Adipocyte (in vitro differentiated cells): Measurements from ENCODE around the gene COL25A1.
"Not testable (repeated sequence)": the region's sequence is repeated elsewhere in the genome, so short reads cannot be mapped to it uniquely, and the experiment has no call there.

Experiments used
- DNase-seq: peaks from one replicate; pipeline ENCODE4 v3.0.0-alpha.2; 2015; ENCODE audit warnings: low read depth
- H3K27me3 ChIP-seq: replicated peaks from 2 replicates; pipeline ENCODE4 v1.7.0; 2013; ENCODE audit warnings: mild to moderate bottlenecking, low read length, moderate library complexity; ENCODE audit not compliant: control insufficient read depth, insufficient read depth
- H3K36me3 ChIP-seq: 2 replicates; pipeline ENCODE4 v1.7.0; 2013; ENCODE audit warnings: low read length, mild to moderate bottlenecking, moderate library complexity; ENCODE audit not compliant: control insufficient read depth, insufficient read depth, severe bottlenecking
- H3K4me1 ChIP-seq: 2 replicates; pipeline ENCODE4 v1.7.0; 2013; ENCODE audit warnings: mild to moderate bottlenecking, low read length, moderate library complexity; ENCODE audit not compliant: control insufficient read depth, insufficient read depth
- H3K4me3 ChIP-seq: 2 replicates; pipeline ENCODE4 v1.7.0; 2013; ENCODE audit warnings: mild to moderate bottlenecking, low read length, moderate library complexity
- H3K9ac ChIP-seq: 2 replicates; pipeline ENCODE4 v1.7.0; 2013; ENCODE audit warnings: mild to moderate bottlenecking, low read length, moderate library complexity
- H3K9me3 ChIP-seq: 2 replicates; pipeline ENCODE4 v1.7.0; 2013; ENCODE audit warnings: mild to moderate bottlenecking, low read length, moderate library complexity; ENCODE audit not compliant: control insufficient read depth

Gene COL25A1

DNA sequence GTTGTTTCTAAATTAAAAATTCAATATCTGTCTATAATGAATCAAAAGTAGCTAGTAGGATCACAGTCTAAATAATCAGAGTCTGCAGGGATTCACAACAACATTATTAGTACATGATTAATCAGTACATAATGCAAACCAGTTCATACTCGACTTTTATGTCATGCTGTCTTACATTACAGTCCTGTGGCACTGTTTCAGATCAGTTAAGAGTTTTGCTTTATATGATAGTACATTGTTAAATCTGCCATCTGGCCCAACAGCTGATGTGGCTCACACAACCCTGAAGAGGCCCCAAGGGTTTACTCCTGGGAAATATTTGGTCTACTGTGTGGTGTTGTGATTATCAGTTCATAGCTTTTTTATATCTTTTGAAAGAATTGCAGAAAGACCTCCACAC, 292.5 kb downstream of the COL25A1 start:
- Histone ChIP-seq H3K36me3 (no peaks in the 10 kb centered on the region), H3K9me3 (no peaks in the 10 kb centered on the region), H3K4me3 (no peak overlapping the region), H3K9ac (no peak overlapping the region), H3K4me1 (peaks cover 22% of the 10 kb centered on the region), H3K27me3 (no peaks in the 10 kb centered on the region)
- peak; percentile 77 for DNase-seq

DNA sequence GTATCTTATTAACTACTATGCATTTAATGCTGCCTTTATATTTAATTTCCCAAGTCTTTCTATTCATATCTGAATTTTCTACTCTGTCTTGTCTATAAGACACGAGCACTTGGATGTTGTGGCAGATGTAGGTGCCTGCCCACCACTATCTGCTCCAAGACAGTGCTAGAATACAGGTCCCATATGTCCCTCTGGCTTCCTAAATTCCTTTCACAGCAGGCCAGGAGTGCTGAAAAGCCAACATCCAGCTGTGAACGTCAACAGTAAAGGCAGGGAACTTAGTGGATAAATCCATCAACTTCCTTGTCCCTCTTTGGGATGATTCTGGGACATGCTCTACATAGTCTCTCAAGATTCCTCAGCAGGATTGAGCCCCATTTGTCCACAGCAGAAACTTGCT, 294.5 kb downstream of the COL25A1 start:
- DNase-seq: no peak
- no peak overlapping the region for H3K4me3 ChIP-seq

GRCh38 chr4:109005523-109005922, 296.9 kb downstream of the COL25A1 start:
- no peak overlapping the region for H3K9ac ChIP-seq
- DNase-seq: no peak

More for the DNA sequence above, 294.5 kb downstream of the COL25A1 start:
- H3K36me3 ChIP-seq: no peaks in the 10 kb centered on the region
- no peak overlapping the region for H3K9ac ChIP-seq
- no peaks in the 10 kb centered on the region for H3K9me3 ChIP-seq
- no peaks in the 10 kb centered on the region for H3K27me3 ChIP-seq
- peaks cover 22% of the 10 kb centered on the region for H3K4me1 ChIP-seq

DNA sequence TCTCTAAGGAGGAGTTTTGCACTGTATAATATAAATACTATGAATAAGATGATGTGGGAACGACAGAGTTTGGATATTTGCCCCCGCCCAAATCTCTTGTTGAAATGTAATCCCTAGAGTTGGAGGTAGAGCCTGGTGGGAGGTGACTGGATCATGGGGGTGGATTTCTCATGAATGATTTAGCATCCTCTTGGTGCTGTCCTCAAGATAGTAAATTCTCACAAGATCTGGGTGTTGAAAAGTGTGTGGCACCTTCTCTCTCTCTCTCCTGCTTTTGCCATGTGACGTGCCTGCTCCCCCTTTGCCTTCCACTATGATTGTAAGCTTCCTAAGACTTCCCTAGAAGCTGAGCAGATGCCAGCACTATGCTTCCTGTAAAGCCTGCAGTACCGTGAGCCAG, 298.0 kb downstream of the COL25A1 start:
- H3K9me3 ChIP-seq: no peaks in the 10 kb centered on the region
- no peak for DNase-seq
- H3K9ac ChIP-seq: no peak overlapping the region

More at GRCh38 chr4:109005523-109005922, 296.9 kb downstream of the COL25A1 start:
- peaks cover 10% of the 10 kb centered on the region for H3K4me1 ChIP-seq
- H3K27me3 ChIP-seq: no peaks in the 10 kb centered on the region
- no peak overlapping the region for H3K4me3 ChIP-seq
- no peaks in the 10 kb centered on the region for H3K9me3 ChIP-seq
- no peaks in the 10 kb centered on the region for H3K36me3 ChIP-seq

DNA sequence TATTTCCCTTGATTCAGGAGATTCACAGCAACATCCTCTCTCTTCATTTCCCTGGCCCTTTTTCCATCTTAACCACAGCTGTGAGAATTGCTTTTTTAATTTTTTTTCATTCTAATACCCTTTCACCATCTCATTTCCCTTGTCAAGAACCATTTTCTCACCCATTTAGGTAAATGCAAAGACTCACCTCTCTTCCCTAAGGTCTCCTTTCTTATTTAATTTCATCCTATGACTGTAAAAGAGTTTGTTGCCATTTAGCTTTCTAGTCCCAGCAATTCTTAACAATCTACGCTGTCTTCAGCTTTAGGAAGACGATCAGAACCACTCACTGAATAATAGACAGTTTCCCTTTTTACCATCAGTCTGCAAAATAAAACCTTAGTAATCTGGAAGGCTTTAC, 298.5 kb downstream of the COL25A1 start:
- Histone ChIP-seq H3K9ac (no peak overlapping the region), H3K27me3 (no peaks in the 10 kb centered on the region), H3K36me3 (no peaks in the 10 kb centered on the region), H3K4me1 (no peaks in the 10 kb centered on the region), H3K4me3 (no peak overlapping the region), H3K9me3 (no peaks in the 10 kb centered on the region)
- DNase-seq: no peak

More for the DNA sequence above, 298.0 kb downstream of the COL25A1 start:
- no peak overlapping the region for H3K4me3 ChIP-seq
- no peaks in the 10 kb centered on the region for H3K36me3 ChIP-seq
- H3K27me3 ChIP-seq: no peaks in the 10 kb centered on the region
- H3K4me1 ChIP-seq: no peaks in the 10 kb centered on the region

DNA sequence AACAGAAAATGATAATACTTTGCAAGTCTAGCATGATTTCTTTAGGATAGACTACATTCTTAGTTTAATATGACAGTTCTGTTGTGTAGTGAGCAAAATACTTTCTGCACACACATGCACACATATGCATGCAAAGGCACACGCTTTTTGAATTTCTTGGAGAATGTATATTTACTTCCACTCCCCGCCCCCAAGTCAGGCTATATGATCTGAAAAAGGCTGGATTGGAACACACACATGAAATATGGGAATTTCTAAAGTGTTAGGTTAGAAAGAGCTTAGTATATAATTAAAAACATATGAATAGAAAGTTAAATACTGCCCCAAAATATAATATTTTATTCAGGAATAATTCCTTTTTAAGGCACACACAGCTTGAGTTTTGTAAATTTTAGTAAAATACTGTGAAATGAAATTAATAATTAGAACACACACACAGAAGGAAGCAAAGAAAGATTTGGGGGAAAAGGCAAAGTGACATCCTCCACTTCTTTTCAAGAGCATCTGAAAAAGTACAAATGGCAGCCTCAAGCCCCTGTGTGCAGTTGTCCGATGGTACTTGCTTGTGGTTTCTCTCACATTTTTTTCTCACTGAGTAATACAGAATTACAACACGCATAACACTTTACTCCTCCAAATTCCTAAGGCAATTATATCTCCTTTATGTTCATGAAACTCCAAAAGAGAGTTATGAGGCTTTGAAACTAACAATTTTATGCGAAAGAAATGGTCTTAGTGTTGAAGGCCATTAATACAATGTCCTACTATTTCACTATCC, 310.7 kb downstream of the COL25A1 start:
- no peaks in the 10 kb centered on the region for H3K9me3 ChIP-seq
- no peak overlapping the region for H3K9ac ChIP-seq
- H3K27me3 ChIP-seq: no peaks in the 10 kb centered on the region
- H3K4me1 ChIP-seq: peaks cover 17% of the 10 kb centered on the region
- H3K4me3 ChIP-seq: no peak overlapping the region
- no peaks in the 10 kb centered on the region for H3K36me3 ChIP-seq
- DNase-seq: peak; percentile 78

DNA sequence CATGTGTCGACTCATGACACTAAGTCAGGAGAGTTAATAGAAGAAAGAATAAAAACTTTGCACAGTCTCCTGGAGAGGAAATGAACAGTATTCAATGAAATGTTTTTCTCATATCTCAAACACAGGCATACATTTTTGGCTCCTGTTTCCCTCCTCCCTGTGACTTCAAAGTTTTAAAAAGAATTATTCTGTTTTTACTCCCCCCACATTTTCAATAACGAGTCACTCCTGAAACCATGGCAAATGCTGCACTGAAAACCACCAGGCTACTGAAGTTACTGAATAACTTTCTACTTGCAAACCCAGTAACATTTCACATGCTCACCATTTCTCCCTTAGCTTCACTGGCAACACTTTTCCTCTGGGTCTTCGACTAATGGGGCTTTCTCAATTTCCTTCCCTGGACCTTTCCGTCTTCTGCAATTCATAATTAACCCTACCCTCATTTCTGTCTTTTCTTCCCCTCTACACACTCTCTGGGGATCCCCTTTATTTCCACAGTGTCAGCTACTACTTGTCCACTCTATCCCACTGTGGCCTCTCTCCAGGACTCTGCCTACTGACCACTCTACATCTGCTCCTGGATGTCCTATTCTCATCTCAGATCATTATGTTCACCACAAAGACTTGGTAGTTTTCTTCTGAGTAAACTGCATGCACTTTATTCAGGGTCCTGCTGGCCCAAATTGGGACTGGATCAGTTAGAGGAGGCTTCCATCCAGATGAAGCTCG, 313.8 kb downstream of the COL25A1 start:
- Histone ChIP-seq H3K36me3 (no peaks in the 10 kb centered on the region), H3K4me1 (peaks cover 17% of the 10 kb centered on the region), H3K27me3 (no peaks in the 10 kb centered on the region), H3K9ac (no peak overlapping the region), H3K4me3 (no peak overlapping the region), H3K9me3 (no peaks in the 10 kb centered on the region)
- peak; percentile 4 for DNase-seq

DNA sequence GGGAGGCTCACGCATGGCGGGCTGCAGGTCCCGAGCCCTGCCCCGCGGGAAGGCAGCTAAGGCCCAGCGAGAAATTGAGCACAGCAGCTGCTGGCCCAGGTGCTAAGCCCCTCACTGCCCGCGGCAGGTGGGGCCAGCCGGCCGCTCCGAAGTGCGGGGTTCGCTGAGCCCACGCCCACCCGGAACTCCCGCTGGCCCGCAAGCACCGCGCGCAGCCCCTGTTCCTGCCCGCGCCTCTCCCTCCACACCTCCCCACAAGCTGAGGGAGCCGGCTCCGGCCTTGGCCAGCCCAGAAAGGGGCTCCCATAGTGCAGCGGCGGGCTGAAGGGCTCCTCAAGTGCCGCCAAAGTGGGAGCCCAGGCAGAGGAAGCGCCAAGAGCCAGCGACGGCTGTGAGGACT, 318.0 kb downstream of the COL25A1 start:
- H3K27me3 ChIP-seq, H3K4me3 ChIP-seq, H3K9ac ChIP-seq, DNase-seq, H3K9me3 ChIP-seq, H3K36me3 ChIP-seq: not testable (repeated sequence)
- peaks cover 12% of the 10 kb centered on the region for H3K4me1 ChIP-seq

- H3K9me3 ChIP-seq: no peaks in the 10 kb centered on the region
Observed at GRCh38 chr4:108982402-108983185, 319.9 kb downstream of the COL25A1 start.

GRCh38 chr4:108980455-108981239, 321.8 kb downstream of the COL25A1 start:
- H3K36me3 ChIP-seq: no peaks in the 10 kb centered on the region
- no peaks in the 10 kb centered on the region for H3K9me3 ChIP-seq
- no peaks in the 10 kb centered on the region for H3K27me3 ChIP-seq
- H3K9ac ChIP-seq: no peak overlapping the region
- H3K4me1 ChIP-seq: no peaks in the 10 kb centered on the region
- H3K4me3 ChIP-seq: no peak overlapping the region
- no peak for DNase-seq

More at GRCh38 chr4:108982402-108983185, 319.9 kb downstream of the COL25A1 start:
- DNase-seq: peak; percentile 72
- Histone ChIP-seq H3K36me3 (no peaks in the 10 kb centered on the region), H3K4me3 (no peak overlapping the region), H3K27me3 (no peaks in the 10 kb centered on the region), H3K9ac (no peak overlapping the region), H3K4me1 (peaks cover under 1% of the 10 kb centered on the region)
